GM12801 (cell line): Measurements from ENCODE around the gene TCP1.

Experiments used
- TF ChIP-seq, protein P1 (sequence below): IDR thresholded peaks from one replicate; pipeline ENCODE4 v1.5.1; 2011; ENCODE audit warnings: control low read depth; ENCODE audit not compliant: insufficient read length; ENCODE audit errors: extremely low read depth

Gene TCP1

DNA sequence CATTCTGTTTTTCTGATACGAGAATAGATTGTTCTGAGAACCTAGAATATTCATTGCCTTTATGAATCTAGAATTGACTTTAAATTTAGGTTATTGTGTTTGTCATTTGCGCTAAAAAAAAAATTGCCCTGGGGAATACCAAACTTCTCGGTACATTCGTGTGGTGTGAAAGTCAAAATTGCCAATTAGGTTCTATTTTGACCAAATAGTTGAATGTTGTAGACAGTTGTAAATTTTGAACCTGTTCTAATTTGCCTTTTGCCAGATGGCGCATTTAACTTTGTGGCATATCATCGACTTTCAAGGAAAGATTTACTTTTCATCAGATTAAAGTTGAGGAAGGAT lies 59.1 kb downstream of the TCP1 start:
- TF ChIP-seq, protein P1, sequence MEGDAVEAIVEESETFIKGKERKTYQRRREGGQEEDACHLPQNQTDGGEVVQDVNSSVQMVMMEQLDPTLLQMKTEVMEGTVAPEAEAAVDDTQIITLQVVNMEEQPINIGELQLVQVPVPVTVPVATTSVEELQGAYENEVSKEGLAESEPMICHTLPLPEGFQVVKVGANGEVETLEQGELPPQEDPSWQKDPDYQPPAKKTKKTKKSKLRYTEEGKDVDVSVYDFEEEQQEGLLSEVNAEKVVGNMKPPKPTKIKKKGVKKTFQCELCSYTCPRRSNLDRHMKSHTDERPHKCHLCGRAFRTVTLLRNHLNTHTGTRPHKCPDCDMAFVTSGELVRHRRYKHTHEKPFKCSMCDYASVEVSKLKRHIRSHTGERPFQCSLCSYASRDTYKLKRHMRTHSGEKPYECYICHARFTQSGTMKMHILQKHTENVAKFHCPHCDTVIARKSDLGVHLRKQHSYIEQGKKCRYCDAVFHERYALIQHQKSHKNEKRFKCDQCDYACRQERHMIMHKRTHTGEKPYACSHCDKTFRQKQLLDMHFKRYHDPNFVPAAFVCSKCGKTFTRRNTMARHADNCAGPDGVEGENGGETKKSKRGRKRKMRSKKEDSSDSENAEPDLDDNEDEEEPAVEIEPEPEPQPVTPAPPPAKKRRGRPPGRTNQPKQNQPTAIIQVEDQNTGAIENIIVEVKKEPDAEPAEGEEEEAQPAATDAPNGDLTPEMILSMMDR: no peak

- TF ChIP-seq, protein P1: no peak
Measured at GRCh38 chr6:159729598-159730331, 59.6 kb downstream of the TCP1 start.

GRCh38 chr6:159728531-159728964 lies 60.9 kb downstream of the TCP1 start:
- TF ChIP-seq, protein P1: no peak
